Kidney epithelial cell (primary cell): ENCODE results near the gene C8A. TPM values are rescaled to one million over a fixed set of nuclear protein-coding genes. Genes with fewer than 3 reads are reported as not detected.

Source experiments
- DNase-seq: peaks from one replicate; pipeline ENCODE4 v3.0.0-alpha.2; 2010; ENCODE audit warnings: low read depth
- H3K27me3 ChIP-seq: 2 replicates; pipeline ENCODE4 v1.6.0; 2011; ENCODE audit warnings: low read length; ENCODE audit not compliant: control insufficient read depth, insufficient read depth
- H3K36me3 ChIP-seq: 2 replicates; pipeline ENCODE4 v1.5.1; 2011; ENCODE audit warnings: low read length; ENCODE audit not compliant: control insufficient read depth, insufficient read depth
- H3K4me3 ChIP-seq: 2 replicates; pipeline ENCODE4 v1.5.1; 2011; ENCODE audit warnings: low read depth, mild to moderate bottlenecking, control low read depth, low read length
- total RNA-seq: library from RNA; depleted of rRNA; stranded (reverse); fragments of >200 nt; gene quantifications from 2 replicates; pipeline ENCODE4 v1.2.3, GENCODE V29; 2015
- TF ChIP-seq, protein P1 (sequence below): IDR thresholded peaks from 2 replicates; pipeline ENCODE4 v1.5.1; 2011; ENCODE audit warnings: mild to moderate bottlenecking, moderate library complexity, low read length, control low read depth, inconsistent platforms; ENCODE audit not compliant: insufficient read depth, poor library complexity, severe bottlenecking

Gene C8A
- total RNA-seq, 1 donor from 2014 or later = not detected

DNA sequence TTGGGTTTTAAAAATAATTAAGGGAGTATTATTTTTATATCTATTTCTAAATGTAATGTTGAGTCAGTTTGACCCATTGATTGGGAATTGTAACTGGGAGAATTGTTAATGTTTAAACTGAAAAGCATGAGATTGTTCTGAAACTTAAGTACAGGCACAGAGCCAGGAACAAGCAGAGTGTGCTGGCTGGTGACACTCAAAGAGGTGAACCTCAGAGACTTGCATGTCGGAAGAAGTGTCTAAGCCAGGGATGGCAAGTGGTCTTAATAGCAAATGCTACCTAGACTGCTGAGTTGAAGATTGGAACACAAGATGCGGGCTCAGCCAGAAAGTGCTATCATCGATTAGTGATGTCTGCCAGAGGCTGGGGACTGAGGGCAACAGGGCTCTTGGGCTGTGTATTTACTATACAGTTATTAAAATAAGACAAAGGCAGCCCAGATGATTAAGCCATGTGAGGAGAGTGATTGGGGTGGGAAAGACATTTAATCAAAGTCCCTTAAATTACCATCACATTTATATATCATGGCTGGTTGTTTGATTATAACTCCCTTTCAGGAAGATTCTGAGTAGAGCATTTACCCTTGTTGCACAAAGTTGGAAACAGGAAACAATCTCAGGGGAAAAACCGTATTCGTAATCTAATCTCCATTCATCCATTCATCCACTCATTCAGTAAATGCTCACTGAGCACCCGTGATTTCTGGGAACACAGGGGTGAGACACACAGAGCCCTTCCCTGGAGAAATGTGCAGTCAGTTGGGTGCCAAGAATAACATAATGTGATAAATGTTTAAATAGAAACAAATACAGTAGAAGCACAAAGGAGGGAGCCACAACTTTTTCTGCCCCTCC is 42.8 kb downstream of the C8A start:
- H3K4me3 ChIP-seq = no peak overlapping the region
- no peaks in the 10 kb centered on the region for H3K27me3 ChIP-seq
- no peak for DNase-seq
- TF ChIP-seq, protein P1, sequence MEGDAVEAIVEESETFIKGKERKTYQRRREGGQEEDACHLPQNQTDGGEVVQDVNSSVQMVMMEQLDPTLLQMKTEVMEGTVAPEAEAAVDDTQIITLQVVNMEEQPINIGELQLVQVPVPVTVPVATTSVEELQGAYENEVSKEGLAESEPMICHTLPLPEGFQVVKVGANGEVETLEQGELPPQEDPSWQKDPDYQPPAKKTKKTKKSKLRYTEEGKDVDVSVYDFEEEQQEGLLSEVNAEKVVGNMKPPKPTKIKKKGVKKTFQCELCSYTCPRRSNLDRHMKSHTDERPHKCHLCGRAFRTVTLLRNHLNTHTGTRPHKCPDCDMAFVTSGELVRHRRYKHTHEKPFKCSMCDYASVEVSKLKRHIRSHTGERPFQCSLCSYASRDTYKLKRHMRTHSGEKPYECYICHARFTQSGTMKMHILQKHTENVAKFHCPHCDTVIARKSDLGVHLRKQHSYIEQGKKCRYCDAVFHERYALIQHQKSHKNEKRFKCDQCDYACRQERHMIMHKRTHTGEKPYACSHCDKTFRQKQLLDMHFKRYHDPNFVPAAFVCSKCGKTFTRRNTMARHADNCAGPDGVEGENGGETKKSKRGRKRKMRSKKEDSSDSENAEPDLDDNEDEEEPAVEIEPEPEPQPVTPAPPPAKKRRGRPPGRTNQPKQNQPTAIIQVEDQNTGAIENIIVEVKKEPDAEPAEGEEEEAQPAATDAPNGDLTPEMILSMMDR = no peak
- H3K36me3 ChIP-seq = no peaks in the 10 kb centered on the region

DNA sequence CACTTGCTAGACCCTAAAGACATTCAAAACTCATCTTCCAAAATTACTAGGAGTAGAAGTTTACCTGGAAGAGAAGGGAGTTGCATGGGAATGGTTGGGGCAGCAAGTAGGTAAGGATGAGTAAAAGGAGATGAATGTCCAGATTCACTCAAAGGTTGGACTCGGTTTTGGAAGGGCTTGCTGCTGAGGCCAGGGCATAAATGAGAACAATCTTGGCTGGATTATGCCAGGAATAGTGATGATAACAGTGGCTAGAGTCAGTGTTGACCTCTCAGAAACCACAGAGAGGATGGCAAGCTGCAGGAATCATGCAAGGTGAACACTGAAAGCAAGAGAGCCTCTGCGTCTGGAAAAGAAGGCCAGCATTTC is 43.4 kb downstream of the C8A start:
- TF ChIP-seq, protein P1 = no peak
- H3K27me3 ChIP-seq = no peaks in the 10 kb centered on the region
- no peaks in the 10 kb centered on the region for H3K36me3 ChIP-seq
- no peak for DNase-seq
- no peak overlapping the region for H3K4me3 ChIP-seq

GRCh38 chr1:56898879-56899278 is 44.3 kb downstream of the C8A start:
- Histone ChIP-seq H3K4me3 (no peak overlapping the region), H3K36me3 (no peaks in the 10 kb centered on the region), H3K27me3 (no peaks in the 10 kb centered on the region)
- TF ChIP-seq, protein P1 = no peak
- DNase-seq = no peak

DNA sequence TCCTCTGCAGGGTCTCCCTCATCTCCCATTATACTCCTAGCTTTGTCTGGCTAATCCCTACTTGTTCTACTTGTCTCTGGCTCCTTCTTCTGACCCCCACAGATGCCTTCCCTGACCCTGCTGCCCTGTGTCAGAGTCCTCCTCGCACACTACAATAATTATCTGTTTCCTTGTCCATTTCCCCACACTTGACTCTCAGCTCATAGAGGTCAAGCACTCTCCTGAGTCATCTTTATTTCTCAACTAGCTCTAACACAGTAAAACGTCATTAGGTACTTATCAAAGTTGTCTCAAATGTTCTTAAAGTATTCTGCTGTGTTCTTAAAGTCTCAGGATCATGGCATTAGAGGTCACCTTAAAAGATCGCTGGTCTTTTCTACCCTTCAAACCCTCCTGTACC is 47.1 kb downstream of the C8A start:
- Histone ChIP-seq H3K4me3 (no peak overlapping the region), H3K36me3 (no peaks in the 10 kb centered on the region), H3K27me3 (no peaks in the 10 kb centered on the region)
- TF ChIP-seq, protein P1 = no peak
- DNase-seq = no peak

GRCh38 chr1:56903778-56904177 is 49.2 kb downstream of the C8A start:
- Histone ChIP-seq H3K36me3 (no peaks in the 10 kb centered on the region), H3K4me3 (no peak overlapping the region), H3K27me3 (no peaks in the 10 kb centered on the region)
- TF ChIP-seq, protein P1 = no peak
- DNase-seq = no peak

GRCh38 chr1:56904663-56905397 is 50.2 kb downstream of the C8A start:
- DNase-seq = no peak
- Histone ChIP-seq H3K4me3 (no peak overlapping the region), H3K27me3 (no peaks in the 10 kb centered on the region), H3K36me3 (no peaks in the 10 kb centered on the region)
- TF ChIP-seq, protein P1 = no peak
